ENCODE data around the gene PCSK5. TPM values are rescaled to one million over a fixed set of nuclear protein-coding genes. Genes with fewer than 3 reads are reported as not detected.

Gene PCSK5
- total and polyA plus RNA-seq, 4 donors, result 0.58 to 3.6 (median 0.82) TPM

DNA sequence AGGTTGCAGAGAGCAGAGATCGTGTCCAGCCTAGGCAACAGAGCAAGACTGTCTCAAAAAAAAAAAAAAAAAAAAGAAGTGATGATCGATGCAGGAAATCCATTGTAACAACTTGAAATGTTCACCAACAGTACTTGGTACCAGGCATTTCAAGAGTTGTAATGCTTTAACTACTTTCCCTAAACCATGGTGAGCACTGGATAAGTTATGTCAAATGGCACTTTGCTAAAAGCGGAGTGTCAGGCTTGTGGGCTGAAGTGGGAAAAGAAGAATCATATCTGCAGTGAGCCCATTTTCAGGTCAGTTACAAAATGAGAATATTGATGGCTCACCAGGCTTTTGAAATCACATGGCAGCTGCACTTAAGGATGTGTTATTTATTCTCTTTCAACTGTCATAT is 301.5 kb downstream of the PCSK5 start:
- Histone ChIP-seq H3K27me3 (ENCODE audit: control insufficient read depth in 4 of 4, insufficient read depth in 4 of 4, low read length in 3 of 4) (no peaks in the 10 kb centered on the region), H3K9ac (ENCODE audit: low read depth in 1 of 2, low read length in 2 of 2) (no peak overlapping the region), H3K4me3 (ENCODE audit: low read depth in 1 of 3, low read length in 3 of 3) (no peak overlapping the region), H3K27ac (ENCODE audit: low read depth in 1 of 2, low read length in 2 of 2) (no peak overlapping the region), H3K4me1 (ENCODE audit: control insufficient read depth in 4 of 4, insufficient read depth in 4 of 4, low read length in 3 of 4) (no peaks in the 10 kb centered on the region), H3K36me3 (ENCODE audit: control insufficient read depth in 4 of 4, insufficient read depth in 3 of 4, low read depth in 1 of 4, low read length in 3 of 4) (no peaks in the 10 kb centered on the region), H3K9me3 (ENCODE audit: control insufficient read depth in 4 of 4, low read length in 3 of 4) (no peaks in the 10 kb centered on the region)
- DNase-seq (ENCODE audit: low spot score), result no peak
- TF ChIP-seq RAD21 (IDR thresholded peaks at IDR 0.05) (no peak), SP1 (IDR thresholded peaks at IDR 0.05) (no peak), MAX (IDR thresholded peaks at IDR 0.05) (no peak), RXRA (IDR thresholded peaks at IDR 0.05) (no peak), JUND (IDR thresholded peaks at IDR 0.05) (no peak), YY1 (IDR thresholded peaks at IDR 0.05) (no peak), REST (IDR thresholded peaks at IDR 0.05) (no peak)
- WGBS, result 98% methylated on average over 3 of the region's 3 CpGs

DNA sequence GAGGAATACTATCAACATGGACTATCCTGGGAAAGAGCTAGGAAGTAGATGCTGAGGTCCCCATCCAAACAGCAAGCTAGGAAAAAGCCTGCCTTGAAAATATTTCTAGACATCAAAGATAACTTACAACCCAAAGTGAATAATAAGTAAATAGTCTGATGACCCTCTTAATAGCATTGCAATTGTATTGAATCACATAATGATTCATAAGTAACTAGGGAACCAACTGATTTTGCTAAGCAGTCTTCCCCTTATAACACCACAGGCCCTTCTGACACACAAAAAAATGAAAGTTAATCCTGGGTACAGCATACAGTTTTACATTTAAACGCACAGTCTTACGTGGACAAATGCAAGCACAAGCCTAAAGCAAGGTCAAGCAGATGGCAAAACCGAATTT is 304.4 kb downstream of the PCSK5 start:
- Histone ChIP-seq H3K4me3 (ENCODE audit: low read depth in 1 of 3, low read length in 3 of 3) (no peak overlapping the region), H3K4me1 (ENCODE audit: control insufficient read depth in 4 of 4, insufficient read depth in 4 of 4, low read length in 3 of 4) (no peaks in the 10 kb centered on the region), H3K9me3 (ENCODE audit: control insufficient read depth in 4 of 4, low read length in 3 of 4) (no peaks in the 10 kb centered on the region), H3K36me3 (ENCODE audit: control insufficient read depth in 4 of 4, insufficient read depth in 3 of 4, low read depth in 1 of 4, low read length in 3 of 4) (no peaks in the 10 kb centered on the region), H3K27ac (ENCODE audit: low read depth in 1 of 2, low read length in 2 of 2) (no peak overlapping the region), H3K9ac (ENCODE audit: low read depth in 1 of 2, low read length in 2 of 2) (no peak overlapping the region), H3K27me3 (ENCODE audit: control insufficient read depth in 4 of 4, insufficient read depth in 4 of 4, low read length in 3 of 4) (no peaks in the 10 kb centered on the region)
- no peak for DNase-seq (ENCODE audit: low spot score)
- TF ChIP-seq, protein P1, sequence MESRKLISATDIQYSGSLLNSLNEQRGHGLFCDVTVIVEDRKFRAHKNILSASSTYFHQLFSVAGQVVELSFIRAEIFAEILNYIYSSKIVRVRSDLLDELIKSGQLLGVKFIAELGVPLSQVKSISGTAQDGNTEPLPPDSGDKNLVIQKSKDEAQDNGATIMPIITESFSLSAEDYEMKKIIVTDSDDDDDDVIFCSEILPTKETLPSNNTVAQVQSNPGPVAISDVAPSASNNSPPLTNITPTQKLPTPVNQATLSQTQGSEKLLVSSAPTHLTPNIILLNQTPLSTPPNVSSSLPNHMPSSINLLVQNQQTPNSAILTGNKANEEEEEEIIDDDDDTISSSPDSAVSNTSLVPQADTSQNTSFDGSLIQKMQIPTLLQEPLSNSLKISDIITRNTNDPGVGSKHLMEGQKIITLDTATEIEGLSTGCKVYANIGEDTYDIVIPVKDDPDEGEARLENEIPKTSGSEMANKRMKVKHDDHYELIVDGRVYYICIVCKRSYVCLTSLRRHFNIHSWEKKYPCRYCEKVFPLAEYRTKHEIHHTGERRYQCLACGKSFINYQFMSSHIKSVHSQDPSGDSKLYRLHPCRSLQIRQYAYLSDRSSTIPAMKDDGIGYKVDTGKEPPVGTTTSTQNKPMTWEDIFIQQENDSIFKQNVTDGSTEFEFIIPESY (IDR thresholded peaks at IDR 0.05), result no peak
- TF ChIP-seq FOXA2 (IDR thresholded peaks at IDR 0.05) (no peak), JUND (IDR thresholded peaks at IDR 0.05) (no peak), HNF4G (IDR thresholded peaks at IDR 0.05) (no peak), GABPA (IDR thresholded peaks at IDR 0.05 in 1 of 2, conservative IDR thresholded peaks at IDR 0.05 in 1 of 2) (no peak), FOXA1 (IDR thresholded peaks at IDR 0.05) (no peak), TAF1 (conservative IDR thresholded peaks at IDR 0.05) (no peak), MAX (IDR thresholded peaks at IDR 0.05) (no peak), RAD21 (IDR thresholded peaks at IDR 0.05) (no peak), YY1 (IDR thresholded peaks at IDR 0.05) (no peak)
- 91% methylated on average over 3 of the region's 3 CpGs for WGBS

DNA sequence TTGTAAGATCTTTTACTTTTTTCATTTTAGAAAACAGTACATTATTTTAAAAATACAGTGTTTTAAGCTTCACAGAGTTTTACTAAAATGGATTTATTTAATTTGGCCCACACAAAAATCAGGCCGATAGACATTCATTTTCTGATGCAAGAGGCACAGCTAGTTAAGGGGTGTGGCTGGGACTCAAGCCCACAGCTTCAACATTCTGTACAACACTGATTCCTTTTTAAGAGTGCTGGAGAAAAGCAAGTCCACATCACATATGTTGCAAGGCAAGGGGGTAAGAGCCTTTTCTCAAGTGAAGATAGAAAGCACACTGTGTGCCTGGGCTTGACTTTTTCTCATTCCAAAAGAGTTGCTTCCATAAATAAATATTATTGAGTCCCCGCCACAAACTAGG is 307.9 kb downstream of the PCSK5 start:
- no peak overlapping the region for H3K4me3 ChIP-seq (ENCODE audit: low read depth in 1 of 3, low read length in 3 of 3)
- H3K9me3 ChIP-seq (ENCODE audit: control insufficient read depth in 4 of 4, low read length in 3 of 4), result no peaks in the 10 kb centered on the region
- DNase-seq (ENCODE audit: low spot score), result no peak
- TF ChIP-seq FOXA1 (IDR thresholded peaks at IDR 0.05), result no peak
- no peak for TF ChIP-seq RAD21 (IDR thresholded peaks at IDR 0.05)
- no peak for TF ChIP-seq TAF1 (conservative IDR thresholded peaks at IDR 0.05)
- no peak for TF ChIP-seq NR2F2 (IDR thresholded peaks at IDR 0.05)
- H3K27me3 ChIP-seq (ENCODE audit: control insufficient read depth in 4 of 4, insufficient read depth in 4 of 4, low read length in 3 of 4), result no peaks in the 10 kb centered on the region
- no peaks in the 10 kb centered on the region for H3K4me1 ChIP-seq (ENCODE audit: control insufficient read depth in 4 of 4, insufficient read depth in 4 of 4, low read length in 3 of 4)
- H3K36me3 ChIP-seq (ENCODE audit: control insufficient read depth in 4 of 4, insufficient read depth in 3 of 4, low read depth in 1 of 4, low read length in 3 of 4), result no peaks in the 10 kb centered on the region
- H3K27ac ChIP-seq (ENCODE audit: low read depth in 1 of 2, low read length in 2 of 2), result no peak overlapping the region
- H3K9ac ChIP-seq (ENCODE audit: low read depth in 1 of 2, low read length in 2 of 2), result no peak overlapping the region
- WGBS, result 69% methylated on average over 2 of the region's 2 CpGs
